Measurements from ENCODE around the gene ETV3.
"Not testable (repeated sequence)": the region's sequence is repeated elsewhere in the genome, so short reads cannot be mapped to it uniquely, and the experiment has no call there.

The ETV3 gene

DNA sequence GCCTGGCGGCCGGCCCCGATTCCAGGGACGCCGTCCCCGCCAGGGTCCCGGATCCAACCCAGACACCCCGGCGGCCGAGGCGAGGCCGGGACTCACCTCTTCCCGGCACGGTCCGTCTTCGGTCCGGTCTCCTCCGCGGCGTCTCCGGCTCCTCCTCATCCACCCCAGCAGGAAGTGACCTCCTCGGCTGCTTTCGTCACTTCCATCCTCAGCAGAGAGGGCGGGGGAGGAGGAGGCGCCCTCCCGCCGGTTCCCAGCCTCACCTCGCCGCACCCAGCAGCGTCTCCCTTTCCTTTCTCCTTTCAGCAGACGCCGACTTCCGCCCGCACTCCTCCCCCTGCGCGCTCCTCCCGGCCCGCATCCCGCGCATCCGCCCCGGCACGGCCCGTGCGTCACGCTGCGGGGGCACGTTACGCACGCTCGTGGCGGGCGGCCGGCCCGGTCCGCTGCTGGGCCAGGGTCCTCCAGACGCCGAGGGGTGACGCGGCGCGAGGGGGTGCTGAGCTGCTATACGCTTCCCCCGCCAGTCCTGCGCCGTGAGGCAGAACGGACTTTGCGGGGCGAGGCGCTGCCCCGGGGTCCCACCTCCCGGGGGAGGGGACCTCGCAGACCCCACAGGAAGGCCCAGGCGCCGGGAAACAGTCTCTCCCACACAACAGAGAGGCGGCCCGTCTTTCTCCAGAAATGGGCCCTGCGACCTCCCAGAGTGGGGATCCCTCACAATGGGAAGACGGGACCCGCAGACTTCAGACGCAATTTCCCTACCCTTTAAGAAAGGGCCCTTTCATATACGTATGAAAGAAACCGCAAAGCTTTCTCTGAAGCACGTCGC lies at the start of gene ETV3:
Gene ETV3 (minus strand): TSS at position 176 of the 832 bp plus-strand sequence. CDS start 2,043 bp downstream, outside the sequence.
- peak; percentile 86 for DNase-seq (ENCODE audit: low spot score)

DNA sequence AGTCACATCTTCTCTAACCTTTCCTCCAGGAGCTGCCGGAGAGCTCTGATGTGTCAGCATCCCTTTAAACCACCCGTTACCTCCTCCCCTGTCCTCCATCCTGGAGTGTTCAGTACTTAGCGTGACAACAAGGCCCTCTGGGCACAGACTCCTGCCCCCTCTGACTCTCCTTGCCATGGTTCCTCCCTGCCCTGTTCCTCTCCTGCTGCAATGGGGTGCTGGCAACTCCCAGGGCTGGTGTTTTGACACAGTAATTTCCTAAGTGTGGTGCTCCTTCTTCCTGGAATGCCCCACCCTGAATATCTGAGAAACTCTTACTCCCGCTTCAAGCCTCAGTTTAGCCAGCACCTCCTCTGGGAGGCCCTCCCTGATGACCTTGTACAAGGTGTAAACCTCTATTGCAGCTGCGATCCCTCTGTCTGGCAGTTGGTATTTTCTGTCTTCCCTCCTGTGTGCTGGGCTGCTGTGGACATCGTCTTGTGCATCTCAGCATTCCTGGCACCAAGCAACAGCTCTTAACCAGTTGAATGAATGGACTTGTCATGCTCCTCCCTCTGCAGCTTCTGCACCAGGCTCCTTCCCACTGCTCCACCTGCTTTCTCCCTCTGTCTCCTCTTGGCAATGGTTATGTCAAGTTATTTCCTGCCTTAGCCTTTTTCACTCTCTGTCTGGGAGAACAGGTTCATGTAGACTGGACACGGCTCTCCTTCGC lies 48.2 kb upstream of the ETV3 start:
- no peak for DNase-seq (ENCODE audit: low spot score)

DNA sequence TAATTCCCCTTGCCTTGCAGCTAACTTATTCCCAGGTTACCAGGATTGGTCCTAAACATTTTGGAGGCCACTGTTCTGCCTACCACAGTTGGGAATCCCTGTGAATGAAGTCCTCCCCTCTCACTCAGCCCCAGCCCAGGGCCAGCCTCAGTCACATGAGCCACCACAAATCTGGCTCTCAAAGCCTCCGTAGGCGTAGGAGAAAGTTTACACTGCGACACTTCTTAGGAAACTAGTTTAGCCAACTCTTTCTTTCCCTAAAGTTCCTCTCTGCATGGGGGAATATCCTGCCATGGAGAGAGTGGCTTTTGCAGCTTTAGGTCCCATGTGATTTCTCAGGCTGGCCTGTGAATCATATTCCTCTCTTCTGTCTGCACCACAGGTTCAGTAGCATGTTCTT lies 45.7 kb upstream of the ETV3 start:
- DNase-seq (ENCODE audit: low spot score), result no peak

DNA sequence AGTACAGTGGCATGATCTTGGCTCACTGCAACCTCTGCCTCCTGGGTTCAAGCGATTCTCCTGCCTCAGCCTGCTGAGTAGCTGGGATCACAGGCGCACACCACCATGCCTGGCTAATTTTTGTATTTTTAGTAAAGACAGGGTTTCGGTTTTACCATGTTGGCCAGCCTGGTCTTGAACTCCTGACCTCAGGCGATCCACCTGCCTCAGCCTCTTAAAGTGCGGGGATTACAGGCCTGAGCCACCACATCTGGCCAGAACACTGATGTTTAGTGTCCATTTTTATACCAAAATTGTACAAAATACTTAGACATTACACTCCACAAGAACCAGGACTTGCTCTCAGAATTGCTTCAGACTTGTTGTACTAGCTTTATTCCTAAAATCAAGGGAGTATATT lies 44.2 kb upstream of the ETV3 start:
- not testable (repeated sequence) for DNase-seq (ENCODE audit: low spot score)

DNA sequence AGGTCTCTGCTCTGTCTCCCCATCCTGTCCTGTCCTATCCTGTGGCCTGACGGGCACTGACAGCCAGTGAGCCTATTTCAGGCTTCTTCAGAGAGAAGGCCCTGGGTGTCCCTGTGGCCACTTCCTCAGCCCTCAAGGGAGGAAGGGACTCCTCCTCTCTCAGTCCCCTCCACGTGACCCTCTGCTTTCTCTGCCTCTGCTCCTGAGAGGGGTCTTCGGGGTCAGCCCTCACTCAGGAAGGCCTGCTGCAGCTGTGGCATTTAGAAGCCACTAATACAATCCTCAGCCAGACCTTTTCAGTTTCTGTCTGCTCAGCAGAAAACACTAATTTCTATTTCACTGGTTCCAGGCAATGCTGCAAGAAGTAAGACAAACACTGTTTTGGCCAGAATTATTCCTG lies 43.6 kb upstream of the ETV3 start:
- no peak for DNase-seq (ENCODE audit: low spot score)

DNA sequence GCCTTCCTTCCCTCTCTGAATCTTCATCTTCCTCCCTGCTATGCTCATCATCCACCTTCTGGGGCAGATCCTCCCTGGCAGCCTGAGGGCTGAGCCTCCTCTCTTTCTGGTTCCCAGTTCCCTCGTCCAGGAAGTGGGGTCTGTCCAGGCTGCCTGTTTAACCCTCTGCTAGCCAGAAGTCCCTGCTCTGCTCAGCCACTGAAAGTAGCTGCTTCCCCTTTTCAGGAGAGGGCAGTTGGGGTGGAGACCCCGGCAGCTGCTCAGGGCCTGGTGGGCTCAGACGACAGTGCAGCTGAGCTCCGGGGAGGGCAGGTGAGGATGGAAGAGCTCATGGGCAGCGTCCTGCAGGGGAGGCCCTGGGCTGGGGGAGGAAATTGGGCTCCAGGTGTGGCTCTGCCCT lies 43.1 kb upstream of the ETV3 start:
- DNase-seq (ENCODE audit: low spot score), result no peak

DNA sequence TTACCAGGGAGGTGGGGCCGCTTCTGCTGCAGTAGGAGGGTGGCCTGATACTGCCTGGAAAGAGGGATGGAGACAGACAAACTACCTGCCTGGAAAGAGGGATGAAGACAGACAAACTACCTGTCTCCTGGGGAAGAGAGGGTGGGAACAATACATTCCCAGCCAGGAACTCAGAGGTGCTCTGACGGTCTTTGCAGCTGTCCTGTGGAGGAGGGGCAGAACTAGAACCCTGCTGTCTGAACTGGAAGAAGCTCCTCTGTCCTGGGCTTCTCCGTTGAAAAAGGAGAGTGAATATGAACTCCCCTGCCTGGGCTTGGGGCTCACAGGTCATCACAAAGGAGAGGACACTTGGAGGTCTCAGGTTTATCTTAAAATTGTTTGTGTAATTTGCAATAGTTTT lies 40.3 kb upstream of the ETV3 start:
- no peak for DNase-seq (ENCODE audit: low spot score)

DNA sequence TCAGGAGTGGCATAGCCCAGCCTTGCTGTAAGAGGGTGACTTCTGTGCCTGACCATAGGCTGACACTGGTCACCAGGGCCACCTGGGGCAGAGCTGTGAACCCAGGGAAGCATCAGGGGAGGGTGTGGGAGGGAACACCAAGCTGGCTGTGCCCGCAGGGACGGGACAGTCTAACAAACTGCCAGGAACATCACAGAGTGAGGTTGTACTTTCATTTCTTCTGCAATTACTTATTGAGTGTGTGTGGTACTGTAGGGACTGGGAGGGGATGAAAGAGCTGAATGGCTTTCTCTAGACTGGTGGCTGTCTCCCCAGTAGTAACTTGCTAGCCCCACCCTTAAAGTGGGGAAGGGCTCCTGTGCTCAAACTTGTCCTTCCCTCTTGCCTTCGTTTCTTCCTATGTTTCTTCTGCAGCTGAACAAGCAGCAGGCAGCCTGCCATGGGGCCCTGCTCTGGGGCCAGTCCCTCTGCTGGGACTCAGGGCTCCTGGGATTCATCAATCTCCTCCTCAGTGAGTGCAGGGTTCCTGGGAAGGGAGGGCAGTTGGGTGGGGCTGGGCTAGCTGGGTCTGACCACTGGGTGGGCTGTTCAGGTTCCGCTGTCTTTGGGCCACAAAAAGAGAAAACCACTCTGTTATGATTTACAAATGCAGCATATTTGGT lies 39.7 kb upstream of the ETV3 start:
- no peak for DNase-seq (ENCODE audit: low spot score)

DNA sequence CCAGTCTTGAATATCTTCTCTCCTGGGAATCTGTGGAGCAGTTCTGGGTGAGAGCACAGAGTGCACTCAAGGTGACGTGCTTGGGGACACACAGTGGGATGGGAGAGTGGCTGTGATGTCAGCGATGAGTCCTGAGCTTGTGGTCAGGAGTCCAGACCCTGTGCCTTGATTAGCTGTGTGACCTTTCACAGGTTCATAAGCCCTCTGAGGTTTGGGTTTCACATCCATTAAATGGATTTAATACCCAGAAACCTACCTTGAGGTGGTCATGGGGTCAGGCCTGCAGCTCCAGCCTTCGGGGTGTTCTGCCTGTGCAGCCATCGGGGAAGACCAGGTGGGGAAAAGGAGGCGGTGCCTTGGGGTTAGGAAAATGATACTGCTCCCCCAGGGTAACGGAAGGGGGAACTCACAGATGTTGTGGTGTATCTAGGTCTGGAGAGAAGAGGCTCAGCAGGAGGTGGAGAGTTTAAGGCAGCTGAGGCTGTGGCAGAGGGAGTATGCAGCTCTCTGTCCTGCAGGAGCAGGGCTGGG lies 38.5 kb upstream of the ETV3 start:
- no peak for DNase-seq (ENCODE audit: low spot score)

DNA sequence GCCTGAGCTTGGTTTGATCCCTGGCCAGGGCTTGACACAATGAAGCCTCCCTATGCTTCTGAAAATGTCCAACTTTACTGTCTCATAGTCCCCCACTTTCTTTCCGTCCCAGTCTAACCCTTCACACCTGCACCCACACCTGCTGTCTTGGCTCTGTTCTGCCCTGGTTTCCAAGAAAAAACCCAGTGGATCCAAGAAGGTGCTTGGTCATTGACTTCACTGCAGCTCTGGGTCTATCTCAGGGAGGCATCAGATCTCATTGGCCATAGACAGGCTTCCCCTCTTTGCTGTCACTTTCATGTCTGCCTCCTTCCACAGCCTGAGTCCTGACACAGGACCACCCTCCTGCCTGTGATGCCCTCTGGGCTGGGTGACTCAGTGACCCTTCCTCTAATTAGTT lies 37.8 kb upstream of the ETV3 start:
- DNase-seq (ENCODE audit: low spot score), result no peak

DNA sequence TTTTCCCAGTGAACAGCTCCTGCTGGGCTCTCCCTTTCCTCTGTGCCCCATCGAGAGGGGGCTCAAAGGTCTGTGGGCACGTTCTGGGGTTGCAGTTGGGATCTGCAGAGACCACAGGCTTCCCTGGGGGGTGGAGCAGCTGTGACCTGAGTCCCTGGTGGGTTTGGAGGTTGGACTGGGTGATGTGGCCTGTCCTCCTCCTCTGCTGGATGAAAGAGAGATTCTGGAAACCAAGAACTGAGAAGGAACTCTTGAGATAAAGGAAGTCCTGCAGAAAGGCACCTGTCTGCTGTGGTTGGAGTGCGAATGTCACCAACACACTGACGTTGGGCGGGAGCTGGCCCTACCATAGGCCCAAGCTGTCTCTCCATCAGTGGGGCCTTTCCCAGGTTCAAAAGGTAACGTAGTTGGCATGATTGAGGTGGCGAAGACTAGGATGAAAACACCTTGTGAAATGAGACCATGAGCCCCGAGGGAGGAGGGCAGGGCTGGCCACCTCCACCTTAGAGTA lies 35.8 kb upstream of the ETV3 start:
- no peak for DNase-seq (ENCODE audit: low spot score)

DNA sequence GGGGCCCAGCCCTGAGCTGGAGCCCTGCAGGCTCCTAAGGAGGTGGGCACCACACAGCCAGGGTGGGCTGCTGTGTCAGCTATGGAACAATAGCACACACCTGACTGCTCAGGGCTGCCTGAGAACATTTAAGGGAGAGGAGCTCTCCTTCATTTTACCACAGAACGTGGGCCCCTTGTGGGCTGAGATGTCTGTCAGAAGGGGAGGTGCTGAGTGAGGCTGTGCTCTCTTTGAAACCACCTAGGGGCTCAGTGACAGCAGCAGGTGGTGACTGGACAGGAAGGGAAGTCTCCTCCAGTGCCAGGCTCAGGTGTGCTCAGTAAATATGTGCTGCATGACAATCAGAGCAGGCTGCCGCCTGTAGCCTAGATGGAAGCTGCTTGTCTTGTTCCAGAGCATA lies 35.0 kb upstream of the ETV3 start:
- DNase-seq (ENCODE audit: low spot score), result not testable (repeated sequence)

DNA sequence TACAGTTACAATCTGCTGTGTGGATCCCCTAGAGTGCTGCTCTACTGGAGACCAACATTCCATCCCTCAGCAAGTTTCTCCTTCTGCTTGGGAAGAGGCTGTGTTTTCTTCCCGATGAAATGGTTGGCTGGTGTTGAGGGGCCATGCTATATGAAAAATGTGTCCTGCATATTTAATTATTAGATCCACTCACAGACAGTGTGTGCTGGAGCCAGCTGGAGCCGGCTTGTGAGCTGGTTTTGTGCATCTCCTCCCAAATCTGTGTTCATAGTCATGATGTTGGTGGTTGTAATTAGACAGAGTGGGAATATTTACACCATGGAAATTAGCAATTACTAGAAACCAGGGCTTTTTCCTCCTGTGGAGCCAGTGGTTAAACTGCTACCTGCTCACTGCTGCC lies 34.4 kb upstream of the ETV3 start:
- not testable (repeated sequence) for DNase-seq (ENCODE audit: low spot score)

DNA sequence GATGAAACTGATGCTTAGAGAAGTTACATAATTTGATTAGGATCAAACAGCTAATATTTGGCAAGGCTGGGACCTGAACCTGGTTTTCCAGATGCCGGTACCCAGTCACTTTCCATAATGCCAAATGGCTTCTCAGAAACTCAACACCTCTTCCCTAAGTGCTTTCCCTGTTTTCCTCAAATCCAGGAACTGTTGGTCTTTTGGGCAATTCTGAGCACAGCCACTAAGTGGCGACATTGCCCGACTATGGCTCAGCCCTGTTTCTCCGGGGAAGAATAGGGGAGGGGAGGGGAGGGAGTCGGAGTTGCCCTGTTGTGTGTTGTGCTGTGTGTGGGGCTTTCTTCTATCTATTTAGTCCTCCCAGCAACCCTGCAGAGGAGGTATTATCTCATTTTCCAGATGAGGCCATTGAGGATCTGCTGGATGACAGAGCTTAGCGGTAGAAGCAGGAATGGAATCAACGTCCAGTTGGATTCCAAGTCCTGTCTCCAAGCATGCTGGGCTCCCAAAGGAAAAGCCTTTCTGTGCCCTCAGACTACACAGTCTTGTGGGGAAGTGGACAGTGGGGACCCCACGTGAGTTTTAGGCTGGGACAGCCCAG lies 33.8 kb upstream of the ETV3 start:
- not testable (repeated sequence) for DNase-seq (ENCODE audit: low spot score)

DNA sequence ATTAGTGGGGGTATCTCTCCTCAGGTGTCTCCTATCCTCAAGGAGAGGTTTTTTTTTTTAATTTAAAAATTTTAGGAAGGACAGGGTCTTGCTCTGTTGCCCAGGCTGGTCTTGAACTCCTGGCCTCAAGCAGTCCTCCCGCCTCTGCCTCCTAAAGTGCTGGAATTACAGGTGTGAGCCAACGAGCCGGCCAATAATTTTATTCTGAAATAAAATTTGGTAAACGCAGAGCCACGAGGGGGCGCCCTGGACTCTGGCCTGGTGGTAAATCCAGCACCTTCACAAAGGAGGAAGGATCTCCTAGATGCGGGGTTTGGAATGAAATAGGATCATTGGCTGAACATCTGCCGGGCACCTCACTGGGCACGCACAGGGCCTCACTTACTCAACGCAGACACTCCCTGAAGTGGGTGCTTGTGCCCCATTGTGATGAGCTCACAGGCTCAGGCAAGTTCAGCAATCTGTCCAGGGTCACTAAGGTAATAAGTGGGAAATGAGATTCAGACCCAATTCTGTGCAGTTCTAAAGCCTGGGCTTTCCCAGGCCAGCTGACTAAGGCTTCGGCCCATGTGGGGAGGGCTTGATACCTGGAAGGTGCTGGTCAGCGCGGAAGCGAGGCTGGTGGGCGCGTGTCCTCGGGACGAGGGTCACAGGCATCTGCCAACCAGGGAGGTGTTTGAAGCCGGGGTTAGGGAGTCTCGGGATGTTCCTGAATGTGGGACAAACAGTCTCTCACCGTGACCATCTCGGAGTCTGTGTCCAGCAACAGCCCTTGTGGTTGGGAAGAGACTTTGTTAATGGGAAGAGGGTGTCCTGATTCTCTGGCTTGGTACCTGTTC lies 32.7 kb upstream of the ETV3 start:
- DNase-seq (ENCODE audit: low spot score), result no peak

DNA sequence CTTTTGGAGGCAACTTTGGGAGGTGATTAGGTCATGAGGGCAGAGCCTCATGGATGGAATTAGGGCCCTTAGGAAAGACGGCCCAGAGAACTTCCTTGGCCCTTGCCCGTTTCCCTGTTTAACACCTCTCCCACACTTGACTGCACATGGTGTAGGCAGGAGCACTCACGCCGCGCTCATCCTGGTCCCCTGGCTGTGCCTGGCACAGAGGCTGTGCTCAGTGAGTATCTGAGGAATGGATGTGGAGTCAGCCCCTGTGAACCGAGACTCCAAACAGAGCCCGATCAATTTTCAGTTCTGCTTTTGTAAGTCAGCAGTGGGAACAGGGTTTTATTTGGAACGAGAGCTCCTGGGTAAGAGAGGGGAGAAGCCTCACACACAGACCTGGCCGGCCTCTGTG lies 29.8 kb upstream of the ETV3 start:
- no peak for DNase-seq (ENCODE audit: low spot score)

DNA sequence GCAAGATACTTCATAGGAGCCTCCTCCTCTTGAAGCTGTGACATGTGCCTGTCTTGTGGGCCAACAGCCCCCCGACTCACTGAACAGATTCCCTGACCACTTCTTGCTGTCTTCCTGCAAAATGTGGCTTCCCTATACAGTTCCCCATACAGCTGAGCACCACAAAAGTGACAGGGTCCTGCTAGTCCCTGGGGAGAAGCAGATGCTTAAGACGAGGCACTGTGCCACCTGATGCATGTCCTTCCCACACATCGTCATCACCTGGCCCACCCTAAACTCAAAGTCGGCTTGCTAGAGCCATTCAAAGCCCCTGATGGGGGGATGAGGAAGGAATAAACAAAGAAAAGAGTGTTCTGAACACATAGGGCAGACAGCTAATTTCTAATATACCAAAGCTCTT lies 29.2 kb upstream of the ETV3 start:
- DNase-seq (ENCODE audit: low spot score), result no peak

DNA sequence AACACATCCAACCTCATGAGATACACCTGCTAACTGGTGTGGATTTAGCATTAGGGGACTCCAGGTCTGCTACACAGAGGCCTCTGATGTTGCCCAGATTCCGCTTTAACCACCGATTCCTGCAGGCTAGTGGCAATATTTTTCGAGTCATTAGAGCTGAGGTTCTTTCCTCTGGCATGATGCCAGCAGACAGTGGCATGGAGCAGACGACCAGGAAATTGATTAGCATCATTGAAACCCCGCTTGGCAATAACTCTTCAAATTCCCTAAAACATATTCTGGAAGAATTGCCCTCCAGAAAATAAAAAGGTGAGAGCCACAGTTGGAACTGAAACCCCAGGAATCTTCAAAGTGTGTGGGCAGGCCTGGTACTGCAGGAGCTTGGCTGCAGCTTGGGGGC lies 28.4 kb upstream of the ETV3 start:
- DNase-seq (ENCODE audit: low spot score), result no peak

DNA sequence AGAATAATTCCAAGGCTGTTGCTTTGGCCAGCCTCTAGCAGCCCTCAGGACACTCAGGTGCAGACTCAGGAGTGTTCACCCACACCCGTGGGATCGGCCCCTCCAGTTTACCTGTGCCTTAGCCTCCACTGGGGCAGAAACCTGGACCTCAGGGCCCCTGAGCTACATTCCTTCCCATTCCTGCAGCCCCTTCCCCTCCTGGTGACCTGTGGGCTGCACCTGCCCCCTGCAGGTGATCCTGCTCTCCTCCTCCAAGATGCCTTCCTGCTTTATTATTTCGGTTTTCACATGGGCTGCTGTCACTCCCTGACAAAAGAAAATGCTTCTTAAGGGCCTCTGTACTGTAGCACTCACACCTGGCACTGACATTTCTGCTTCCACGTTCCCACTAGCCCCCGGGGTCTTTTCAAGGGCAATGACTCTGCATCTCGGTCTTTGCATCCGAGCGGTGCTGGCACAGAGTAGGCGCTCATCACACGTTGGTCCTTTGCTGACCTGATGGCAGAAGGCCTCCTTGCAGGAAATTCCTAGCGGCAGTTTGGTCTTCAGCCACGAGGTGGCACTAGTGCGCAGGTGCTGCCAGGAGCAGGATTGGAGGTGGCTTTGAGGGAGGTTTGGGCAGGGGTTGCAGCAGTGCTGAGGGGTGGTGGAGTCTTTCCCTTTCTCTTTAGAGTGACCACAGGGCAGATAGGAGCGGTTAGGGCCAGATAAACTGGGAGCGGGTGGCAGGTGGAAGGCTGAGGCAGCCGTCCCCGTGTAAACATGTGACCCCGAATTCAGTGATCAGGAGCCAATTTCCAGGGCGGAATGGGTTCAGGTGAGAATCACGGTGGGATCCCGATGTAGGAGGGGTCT lies 25.3 kb upstream of the ETV3 start:
- DNase-seq (ENCODE audit: low spot score), result peak; percentile 59

DNA sequence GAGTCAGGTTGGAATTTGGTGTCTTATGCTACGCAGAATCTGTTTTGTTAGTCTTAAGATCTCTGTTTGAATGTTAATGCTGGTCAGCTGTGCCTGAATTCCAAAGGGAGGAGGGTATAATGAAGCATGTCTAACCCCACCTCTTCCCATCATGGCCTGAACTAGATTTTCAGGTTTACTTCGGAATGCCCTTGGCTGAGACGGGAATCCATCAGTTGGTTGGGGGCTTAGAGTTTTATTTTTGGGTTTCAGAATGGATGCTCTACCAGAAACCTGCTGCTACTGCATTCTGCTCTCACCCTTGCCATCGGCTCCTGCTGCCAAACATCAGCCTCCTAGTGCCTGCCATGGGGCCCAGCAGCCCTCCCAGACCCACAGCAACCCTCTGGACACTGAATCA lies 24.1 kb upstream of the ETV3 start:
- no peak for DNase-seq (ENCODE audit: low spot score)

Measured in CD4-positive, alpha-beta T cell treated with Interleukin-6 at 100 ng/mL for 8 hours (primary cell).